GM12865 (cell line): Measurements from ENCODE around the gene TECPR2.

Experiments
- DNase-seq: peaks from one replicate; pipeline ENCODE4 v3.0.0; 2010; ENCODE audit warnings: low read depth
- H3K4me3 ChIP-seq: 2 replicates; pipeline ENCODE4 v1.5.1; 2011; ENCODE audit warnings: mild to moderate bottlenecking, low read depth, low read length, control low read depth
- TF ChIP-seq, protein P1 (sequence below): IDR thresholded peaks from 2 replicates; pipeline ENCODE4 v1.5.1; 2011; ENCODE audit warnings: low read length, control low read depth, low read depth, inconsistent platforms; ENCODE audit not compliant: insufficient read depth; ENCODE audit errors: missing control alignments

TECPR2 gene

DNA sequence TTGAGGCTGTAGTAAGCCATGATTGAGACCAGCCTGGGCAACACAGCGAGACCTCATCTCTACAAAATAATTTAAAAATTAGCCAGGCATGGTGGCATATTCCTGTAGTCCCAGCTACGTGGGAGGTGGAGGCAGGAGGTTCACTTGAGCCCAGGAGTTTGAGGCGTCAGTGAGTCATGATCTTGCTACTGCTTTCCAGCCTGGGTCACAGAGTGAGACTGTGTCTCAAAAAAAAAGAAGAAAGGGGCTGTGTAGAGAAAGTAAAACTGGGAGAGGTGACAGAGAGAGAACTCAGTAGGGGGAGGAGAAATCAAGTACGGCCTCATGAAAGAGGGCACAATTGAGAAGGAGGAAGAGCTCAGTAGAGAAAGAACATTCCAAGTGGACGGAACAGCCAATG lies 12.4 kb downstream of the TECPR2 start:
- H3K4me3 ChIP-seq: no peak overlapping the region
- peak; percentile 41 for DNase-seq
- TF ChIP-seq, protein P1, sequence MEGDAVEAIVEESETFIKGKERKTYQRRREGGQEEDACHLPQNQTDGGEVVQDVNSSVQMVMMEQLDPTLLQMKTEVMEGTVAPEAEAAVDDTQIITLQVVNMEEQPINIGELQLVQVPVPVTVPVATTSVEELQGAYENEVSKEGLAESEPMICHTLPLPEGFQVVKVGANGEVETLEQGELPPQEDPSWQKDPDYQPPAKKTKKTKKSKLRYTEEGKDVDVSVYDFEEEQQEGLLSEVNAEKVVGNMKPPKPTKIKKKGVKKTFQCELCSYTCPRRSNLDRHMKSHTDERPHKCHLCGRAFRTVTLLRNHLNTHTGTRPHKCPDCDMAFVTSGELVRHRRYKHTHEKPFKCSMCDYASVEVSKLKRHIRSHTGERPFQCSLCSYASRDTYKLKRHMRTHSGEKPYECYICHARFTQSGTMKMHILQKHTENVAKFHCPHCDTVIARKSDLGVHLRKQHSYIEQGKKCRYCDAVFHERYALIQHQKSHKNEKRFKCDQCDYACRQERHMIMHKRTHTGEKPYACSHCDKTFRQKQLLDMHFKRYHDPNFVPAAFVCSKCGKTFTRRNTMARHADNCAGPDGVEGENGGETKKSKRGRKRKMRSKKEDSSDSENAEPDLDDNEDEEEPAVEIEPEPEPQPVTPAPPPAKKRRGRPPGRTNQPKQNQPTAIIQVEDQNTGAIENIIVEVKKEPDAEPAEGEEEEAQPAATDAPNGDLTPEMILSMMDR: no peak

DNA sequence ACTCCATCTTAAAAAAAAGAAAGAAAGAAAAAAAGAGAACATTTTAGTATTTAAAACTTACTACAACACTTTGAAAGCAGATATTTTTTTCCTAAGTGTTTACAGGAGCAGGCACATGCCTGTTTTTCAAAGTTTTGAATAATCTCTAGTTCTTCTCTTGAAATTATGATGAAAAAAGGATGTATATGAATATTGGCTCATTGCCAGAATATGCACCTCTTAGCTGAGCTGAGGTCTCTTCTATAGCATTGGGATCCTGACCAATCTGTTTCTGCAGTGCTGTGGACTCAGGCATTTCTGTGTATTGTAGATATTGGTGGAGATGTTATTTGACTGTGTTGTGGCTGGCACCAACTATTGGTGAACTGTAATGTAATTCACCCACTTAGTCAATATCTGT lies 15.0 kb downstream of the TECPR2 start:
- TF ChIP-seq, protein P1: no peak
- no peak for DNase-seq
- H3K4me3 ChIP-seq: no peak overlapping the region

DNA sequence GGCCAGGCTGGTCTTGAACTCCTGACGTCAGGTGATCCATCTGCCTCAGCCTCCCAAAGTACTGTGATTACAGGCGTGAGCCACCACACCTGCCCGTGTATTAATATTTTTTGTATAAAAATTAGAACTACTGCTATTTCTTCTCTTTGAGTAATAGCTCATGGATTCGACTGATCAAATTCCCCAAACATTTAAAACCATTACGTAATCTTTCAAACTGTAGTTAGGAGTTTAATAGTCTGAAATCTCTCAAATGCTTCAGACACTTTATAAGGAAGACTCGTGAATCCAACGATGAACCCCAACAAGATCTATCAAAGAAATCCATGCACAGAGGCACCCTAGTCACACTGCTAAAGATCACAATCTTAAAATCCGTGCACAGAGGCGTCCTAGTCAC lies 16.1 kb downstream of the TECPR2 start:
- no peak overlapping the region for H3K4me3 ChIP-seq
- no peak for DNase-seq
- TF ChIP-seq, protein P1: no peak

DNA sequence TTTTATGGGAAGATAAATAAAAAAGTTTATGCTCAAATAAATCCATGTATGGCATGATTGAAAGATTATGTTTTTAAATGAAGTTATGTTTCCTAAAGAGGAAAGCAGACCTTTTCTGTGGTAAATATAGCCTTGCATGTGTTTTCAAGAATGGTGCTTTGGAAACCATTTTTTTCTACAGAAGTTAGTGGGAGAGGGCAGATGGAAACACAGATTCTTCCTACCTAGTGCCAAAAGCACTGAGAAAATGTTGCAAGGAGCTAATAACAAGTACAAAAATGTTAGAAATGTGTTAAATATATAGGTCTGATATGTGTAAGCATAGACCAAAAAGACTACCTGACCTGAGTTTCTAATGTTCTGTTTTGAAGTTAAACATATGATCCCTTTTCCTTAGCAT lies 24.3 kb downstream of the TECPR2 start:
- DNase-seq: no peak
- no peak overlapping the region for H3K4me3 ChIP-seq
- TF ChIP-seq, protein P1: no peak

DNA sequence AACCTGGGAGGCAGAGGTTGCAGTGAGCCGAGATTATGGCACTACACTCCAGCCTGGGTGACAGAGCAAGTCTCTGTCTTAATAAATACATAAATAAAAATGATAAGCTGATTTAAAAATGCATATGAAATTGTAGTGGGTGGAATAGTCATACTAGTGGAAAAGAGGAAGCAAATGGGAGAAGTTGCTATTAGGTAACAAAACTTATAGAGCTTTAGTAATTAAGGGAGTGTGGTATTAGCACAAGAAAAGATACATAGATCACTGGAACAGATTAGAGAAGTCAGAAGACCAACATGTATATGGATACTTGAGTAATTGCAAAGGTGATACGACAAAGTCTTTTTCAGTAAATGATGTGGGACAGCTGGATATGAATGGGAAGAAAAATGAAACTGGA lies 26.5 kb downstream of the TECPR2 start:
- no peak for DNase-seq
- TF ChIP-seq, protein P1: no peak
- H3K4me3 ChIP-seq: no peak overlapping the region

DNA sequence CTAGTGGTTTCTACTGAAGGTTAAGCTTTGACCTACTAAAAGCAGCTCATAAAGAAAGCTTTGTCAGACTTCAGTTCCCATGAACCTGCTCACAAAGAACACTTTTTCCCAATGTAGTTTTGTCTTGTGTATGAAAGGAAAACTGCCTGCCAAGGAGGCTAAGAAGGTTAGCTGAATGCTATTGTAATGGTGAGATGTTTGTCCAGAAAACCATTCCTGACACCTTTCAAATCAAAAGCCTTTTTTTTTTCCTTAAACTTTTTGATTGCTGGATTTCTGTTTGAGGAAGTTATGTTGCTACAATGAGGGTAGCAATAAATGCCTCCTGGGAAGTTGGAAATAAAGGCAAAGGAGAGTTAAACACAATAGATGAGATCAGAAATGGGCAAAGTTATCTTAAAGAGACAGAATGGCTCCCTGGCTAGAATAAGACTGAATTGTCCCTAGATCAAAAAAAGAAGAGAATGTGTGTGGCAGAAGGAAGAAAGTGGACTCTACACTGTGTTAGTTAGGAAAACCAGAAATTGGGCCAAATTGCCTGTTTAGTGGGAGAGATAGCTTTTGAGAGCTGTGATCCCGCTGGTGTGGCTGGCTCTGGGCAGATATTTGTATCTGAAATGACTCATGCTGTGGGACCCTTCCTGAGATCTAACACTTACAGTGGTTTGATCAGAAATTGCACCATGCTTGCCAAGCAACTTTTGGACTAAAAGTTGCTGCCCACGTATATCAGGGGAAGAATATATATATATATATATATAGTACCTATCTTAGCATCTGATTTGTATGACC lies 27.5 kb downstream of the TECPR2 start:
- no peak overlapping the region for H3K4me3 ChIP-seq
- TF ChIP-seq, protein P1: no peak
- no peak for DNase-seq

DNA sequence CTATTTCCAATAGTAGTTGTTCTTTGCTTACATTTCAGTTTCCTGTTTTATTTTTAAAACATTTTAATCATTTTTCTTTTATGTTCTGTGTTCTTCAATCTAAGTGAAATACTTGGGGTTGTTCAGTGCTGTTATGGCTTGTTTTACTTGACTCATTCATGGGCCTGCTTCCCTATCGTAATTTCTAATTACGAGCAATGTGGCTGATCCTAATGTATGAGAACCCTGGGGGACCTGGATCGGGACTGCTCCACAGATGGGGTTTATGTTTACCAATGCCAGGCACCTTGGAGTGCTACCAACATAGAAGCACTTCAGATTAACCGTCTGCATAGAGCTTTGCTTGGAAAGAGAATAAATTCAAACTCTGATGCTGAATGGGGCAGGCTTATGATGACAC lies 29.8 kb downstream of the TECPR2 start:
- H3K4me3 ChIP-seq: no peak overlapping the region
- DNase-seq: no peak
- TF ChIP-seq, protein P1: no peak
